HT-29 (cell line): ENCODE measurements around the gene MSX2. TPM values are rescaled to one million over a fixed set of nuclear protein-coding genes. Genes with fewer than 3 reads are reported as not detected.
A peak's percentile ranks its signal among the peaks of the same experiment; 100 is the strongest.

Experiments
- DNase-seq: peaks from one replicate; pipeline ENCODE4 v3.0.0-alpha.2; 2015; ENCODE audit warnings: low spot score
- total RNA-seq: library from RNA; depleted of rRNA; stranded (reverse); fragments of >200 nt; shearing (Covaris generic); gene quantifications from 2 replicates; pipeline ENCODE4 v1.2.3, GENCODE V29; 2014

MSX2 gene
- total RNA-seq, 1 experiment from 2014 or later, result 2.0 TPM

GRCh38 chr5:174718880-174719610 is 5.3 kb upstream of the MSX2 start:
- DNase-seq, result no peak

- DNase-seq, result no peak
Measured at GRCh38 chr5:174719793-174720611, 4.4 kb upstream of the MSX2 start.

GRCh38 chr5:174720612-174721529 is 3.5 kb upstream of the MSX2 start:
- no peak for DNase-seq

- DNase-seq, result no peak
Measured at GRCh38 chr5:174721530-174722432, 2.6 kb upstream of the MSX2 start.

- DNase-seq, result no peak
Measured at GRCh38 chr5:174722500-174722899, 1.9 kb upstream of the MSX2 start.

- DNase-seq, result no peak
Measured at GRCh38 chr5:174723315-174723978, 935 bp upstream of the MSX2 start.

- peak; percentile 50 for DNase-seq
Measured at GRCh38 chr5:174723979-174724483, 351 bp upstream of the MSX2 start.

GRCh38 chr5:174725261-174725990 is 1.0 kb downstream of the MSX2 start:
- DNase-seq, result peak; percentile 19

GRCh38 chr5:174725991-174726601 is 1.7 kb downstream of the MSX2 start:
- DNase-seq, result no peak

- no peak for DNase-seq
Measured at GRCh38 chr5:174726916-174727793, 2.8 kb downstream of the MSX2 start.

- no peak for DNase-seq
Measured at GRCh38 chr5:174727794-174728680, 3.7 kb downstream of the MSX2 start.

- no peak for DNase-seq
Measured at GRCh38 chr5:174729075-174729680, 4.8 kb downstream of the MSX2 start.

- DNase-seq, result no peak
Measured at GRCh38 chr5:174731214-174732035, 7.0 kb downstream of the MSX2 start.

- no peak for DNase-seq
Measured at GRCh38 chr5:174732036-174733020, 7.9 kb downstream of the MSX2 start.
